GM19452 (cell line): ENCODE results near the gene ACOXL.
"Not testable (repeated sequence)": the region's sequence is repeated elsewhere in the genome, so short reads cannot be mapped to it uniquely, and the experiment has no call there.

Experiments used
- ATAC-seq: cut with Tn5 transposase; IDR thresholded peaks from one replicate; pipeline ENCODE4 v1.9.1; 2021; ENCODE audit not compliant: unreplicated experiment

The ACOXL gene

DNA sequence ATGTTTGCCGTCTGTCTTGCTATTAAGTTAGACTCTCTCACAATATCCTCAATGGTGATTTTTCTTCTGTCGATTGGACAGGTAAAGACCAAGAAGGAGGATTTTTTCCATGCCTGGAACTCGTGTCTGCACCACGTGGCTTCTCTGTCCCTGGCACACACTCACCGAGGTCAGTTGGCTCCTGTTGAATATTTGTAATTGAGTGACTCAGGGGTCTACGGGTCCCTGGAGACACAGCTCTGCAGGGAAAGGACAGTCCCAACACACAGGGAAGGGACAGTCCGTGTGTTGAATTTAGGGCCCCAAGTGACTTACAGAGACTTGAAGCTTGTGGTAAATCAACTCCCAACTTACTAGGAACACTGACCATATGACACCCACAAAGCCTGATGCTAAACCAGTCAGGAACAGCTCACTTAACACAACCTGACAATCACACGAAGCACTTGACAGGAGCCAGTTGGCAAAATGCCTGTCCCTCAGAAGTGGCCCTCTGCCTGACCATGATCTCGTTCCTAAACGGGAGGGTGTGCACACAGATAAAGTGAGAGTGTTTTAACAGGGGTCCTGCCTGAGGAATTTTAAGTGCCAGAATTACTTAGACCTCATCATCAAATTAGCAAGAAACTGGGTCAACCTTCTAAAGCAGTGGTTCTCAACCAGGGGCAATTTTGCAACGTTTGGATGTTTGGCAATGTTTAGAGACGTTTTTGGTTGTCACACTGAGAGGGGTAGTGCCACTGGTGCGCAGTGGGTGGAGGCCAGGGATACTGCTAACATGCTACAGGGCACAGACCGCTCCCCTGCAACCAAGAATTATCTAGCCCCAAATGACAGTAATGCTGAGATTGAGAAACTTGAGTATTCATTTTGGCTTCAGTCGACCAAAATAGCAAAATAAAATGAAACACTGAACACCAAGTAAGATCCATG is 299.4 kb downstream of the ACOXL start:
- ATAC-seq: no peak

- no peak for ATAC-seq
Observed at GRCh38 chr2:111032721-111033429, 300.5 kb downstream of the ACOXL start.

- no peak for ATAC-seq
Observed at GRCh38 chr2:111034146-111034545, 301.8 kb downstream of the ACOXL start.

- no peak for ATAC-seq
Observed at GRCh38 chr2:111034606-111035005, 302.2 kb downstream of the ACOXL start.

DNA sequence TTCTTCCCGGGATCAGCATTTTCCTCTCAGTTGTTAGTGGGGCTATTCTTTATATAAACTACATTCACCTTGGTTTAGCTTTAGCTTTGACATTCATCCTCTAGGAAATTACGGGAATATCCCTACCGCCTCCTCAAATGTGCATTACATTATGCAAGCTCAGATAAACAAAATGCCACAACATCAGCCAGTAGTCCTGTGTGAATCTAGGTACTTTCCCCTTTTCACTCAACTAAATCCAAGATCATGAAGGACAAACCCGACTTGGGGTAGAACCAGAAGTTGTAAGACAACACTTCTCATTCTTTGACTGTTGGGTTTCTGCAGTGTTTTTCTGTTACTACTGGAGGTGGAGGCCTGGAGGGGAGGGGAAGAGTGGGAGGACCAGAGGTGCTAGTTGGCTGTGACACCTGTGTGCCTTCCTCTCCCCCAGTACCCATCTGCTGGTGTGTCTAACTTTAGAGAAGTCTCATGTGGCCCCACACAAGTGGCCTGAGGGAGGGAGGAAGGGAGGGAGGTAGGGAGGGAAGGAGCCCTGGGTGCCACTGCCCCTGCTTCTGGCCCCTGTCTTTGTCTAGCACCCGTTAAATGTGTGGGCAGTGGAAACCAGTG is 303.6 kb downstream of the ACOXL start:
- ATAC-seq: no peak

- ATAC-seq: no peak
Observed at GRCh38 chr2:111037128-111037527, 304.8 kb downstream of the ACOXL start.

DNA sequence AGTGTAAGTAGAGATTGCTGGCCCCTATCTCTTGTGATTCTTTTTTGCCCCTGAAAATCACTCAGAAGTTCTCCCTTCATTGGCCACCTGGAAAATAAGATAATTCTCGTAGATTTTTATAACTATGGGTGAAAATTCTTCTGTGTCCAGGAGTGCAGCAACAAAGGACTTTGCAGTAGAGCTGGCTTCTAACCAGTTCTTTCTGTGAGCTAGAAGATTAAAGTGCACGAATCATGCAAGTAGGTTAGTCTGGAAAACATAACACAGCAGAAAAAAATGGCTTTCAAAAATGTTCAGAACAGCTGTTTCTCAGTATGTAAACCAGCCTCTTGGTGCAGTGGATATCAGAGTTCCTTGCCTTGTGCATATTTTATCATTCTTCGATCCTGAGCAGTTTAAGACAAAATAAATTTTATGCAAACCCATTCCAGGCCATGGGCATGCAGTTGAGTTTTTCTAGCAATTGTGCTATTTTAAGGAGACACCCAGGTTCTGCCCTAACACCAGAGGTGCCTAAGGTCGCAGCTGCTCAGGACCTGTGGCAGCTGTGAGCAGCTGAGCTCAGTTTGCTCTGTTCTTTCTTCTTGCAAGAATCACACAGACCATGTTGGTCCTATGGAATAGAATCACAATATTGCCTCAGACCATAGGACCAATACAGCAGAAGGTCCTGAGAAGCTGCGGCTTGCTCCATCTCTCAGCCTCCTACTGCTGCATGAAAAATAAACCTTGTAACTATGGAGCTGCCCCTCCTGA is 307.4 kb downstream of the ACOXL start:
- ATAC-seq: no peak

DNA sequence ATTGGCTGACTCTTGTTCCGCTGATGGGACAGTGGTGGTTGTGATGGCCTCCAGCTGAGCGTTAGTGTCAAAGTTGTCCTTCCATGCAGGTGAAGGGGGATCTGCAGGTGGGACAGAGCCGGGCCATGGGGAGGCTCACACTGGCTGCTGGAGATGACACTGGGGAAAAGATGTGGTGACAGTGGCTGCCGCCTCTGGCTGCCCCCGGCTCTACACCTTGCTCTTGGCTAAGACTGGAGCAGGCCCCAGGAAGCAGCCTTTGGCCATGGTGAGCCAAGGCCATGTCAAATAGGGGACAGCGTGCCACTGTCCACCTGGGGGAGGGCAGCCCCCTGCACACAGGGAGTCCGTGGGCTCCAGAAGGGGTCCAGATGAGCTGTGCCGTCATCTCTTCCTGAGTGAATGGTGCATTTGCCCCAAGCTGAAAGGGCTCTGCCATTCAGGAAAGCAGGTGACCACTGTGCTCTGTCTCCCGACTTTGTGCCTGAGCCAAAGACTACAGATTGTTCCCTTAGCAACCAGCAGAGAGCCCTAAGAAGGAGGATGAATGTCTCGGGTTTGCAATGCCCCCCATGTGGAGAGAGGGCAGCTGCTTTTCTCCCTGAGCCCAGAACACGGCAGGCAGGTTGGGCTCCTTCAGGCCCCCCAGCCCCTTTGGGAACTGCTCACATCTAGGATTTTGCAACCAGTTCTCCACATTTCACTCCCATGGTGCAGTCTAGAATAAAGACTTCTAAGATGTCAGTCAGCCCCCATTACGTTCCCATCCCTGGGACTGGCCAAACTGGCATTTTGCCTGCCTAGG is 309.2 kb downstream of the ACOXL start:
- ATAC-seq: no peak

- no peak for ATAC-seq
Observed at GRCh38 chr2:111042261-111042660, 309.9 kb downstream of the ACOXL start.

- no peak for ATAC-seq
Observed at GRCh38 chr2:111042772-111043771, 310.7 kb downstream of the ACOXL start.

- no peak for ATAC-seq
Observed at GRCh38 chr2:111044066-111044465, 311.7 kb downstream of the ACOXL start.

GRCh38 chr2:111045236-111045635 is 312.9 kb downstream of the ACOXL start:
- ATAC-seq: not testable (repeated sequence)

DNA sequence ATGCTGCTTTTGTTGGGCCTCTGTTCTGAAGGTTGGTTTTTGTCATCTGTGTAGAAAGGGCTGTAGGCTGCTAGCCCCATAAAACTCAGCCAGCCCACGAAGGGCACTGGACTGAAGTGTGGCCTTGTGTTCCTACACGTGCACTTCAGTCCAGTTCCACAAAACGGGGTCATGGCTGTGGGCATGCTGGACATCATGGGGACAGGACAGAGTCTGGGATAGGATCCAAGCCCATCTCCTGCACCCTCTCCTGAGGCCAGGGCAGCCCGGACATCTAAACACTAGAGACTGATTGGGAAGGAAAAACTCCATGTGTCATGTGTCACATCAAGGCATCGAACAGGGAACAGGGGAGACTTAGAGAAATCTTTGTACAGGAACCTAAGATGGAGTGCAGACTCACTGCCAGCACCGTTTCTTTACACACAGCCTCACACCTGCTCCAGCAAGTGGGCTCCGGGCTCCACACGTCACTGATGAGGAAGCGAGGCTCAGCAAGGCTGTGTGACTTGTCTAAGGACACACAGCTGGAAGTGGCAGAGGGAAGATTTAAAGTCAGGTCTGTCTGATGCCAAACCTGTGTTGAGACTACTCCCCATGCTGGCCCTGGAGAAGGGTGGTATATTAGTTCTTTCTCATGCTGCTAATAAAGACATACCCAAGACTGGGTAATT is 313.5 kb downstream of the ACOXL start:
- ATAC-seq: no peak

- no peak for ATAC-seq
Observed at GRCh38 chr2:111046670-111047069, 314.3 kb downstream of the ACOXL start.

DNA sequence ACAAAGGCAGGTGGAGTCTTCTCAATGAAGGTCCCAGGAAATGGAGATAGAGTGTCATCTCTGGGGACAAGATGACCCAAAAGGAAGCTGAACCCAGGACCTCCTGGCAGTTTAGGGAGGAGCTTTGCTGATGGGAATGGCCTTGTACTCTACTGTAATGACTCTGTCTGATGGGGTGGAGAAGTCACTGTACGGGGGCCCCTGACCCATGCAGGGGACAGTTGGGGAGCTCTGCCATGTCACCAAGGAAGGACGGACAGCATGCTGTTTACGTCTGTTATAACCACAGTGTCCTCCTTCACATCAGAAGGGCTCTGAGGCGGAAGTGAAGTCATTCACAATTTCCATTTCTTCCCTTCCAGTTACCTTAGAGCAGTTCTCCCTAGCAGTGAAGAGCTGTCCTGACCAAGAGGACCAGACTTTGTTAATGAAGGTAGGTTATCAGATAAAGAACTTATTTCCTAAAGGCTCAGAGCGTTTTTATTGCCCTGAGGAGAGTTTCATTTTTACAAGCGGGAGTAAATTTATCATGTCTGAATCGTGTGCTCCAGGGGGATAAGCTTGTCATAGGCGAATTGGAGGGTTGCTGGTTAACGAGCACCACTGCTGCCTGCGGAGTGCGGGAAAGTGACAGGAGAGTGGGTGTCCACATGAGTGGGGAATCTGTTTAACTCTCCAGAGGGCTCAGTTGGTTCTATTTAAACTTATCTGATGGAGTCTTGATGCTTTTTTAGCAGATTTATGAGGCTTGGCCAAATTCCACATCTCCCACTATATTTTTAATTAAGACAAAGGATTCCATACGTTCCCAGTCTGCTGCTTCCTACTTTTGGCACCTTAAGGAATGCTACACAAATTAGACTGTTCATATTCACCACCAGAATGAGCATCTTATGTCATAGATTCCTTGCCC is 316.7 kb downstream of the ACOXL start:
- ATAC-seq: no peak

- peak; percentile 64 for ATAC-seq
Observed at GRCh38 chr2:111049792-111050640, 317.6 kb downstream of the ACOXL start.
